HS-27A (cell line): ENCODE data around the gene KRT13.

ENCODE experiments used
- DNase-seq: peaks from one replicate; pipeline ENCODE4 v3.0.0-alpha.2; 2012; ENCODE audit warnings: low read depth, missing footprints

The KRT13 gene

DNA sequence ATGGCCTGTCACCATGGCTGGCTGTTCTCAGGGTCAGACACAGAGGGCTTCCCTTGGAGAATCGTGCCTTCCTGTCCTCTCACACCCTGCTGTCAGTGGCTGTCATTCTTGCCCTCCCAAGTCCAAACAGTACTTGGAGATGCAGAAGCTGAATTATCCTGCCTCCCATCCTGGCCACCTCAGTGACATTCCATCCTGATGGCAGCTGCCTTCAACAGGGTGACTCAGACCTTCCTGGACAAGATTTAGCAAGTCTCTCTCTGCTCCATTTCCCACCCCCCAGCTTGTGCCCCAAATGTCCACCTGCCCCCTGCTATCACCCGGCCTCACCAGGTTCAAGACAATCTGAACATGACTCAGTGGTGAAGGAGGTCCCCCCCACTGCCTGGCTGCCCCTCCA is 10.9 kb downstream of the KRT13 start:
- no peak for DNase-seq

GRCh38 chr17:41492771-41493170 is 12.6 kb downstream of the KRT13 start:
- DNase-seq, result no peak

GRCh38 chr17:41492351-41492750 is 13.1 kb downstream of the KRT13 start:
- DNase-seq, result no peak

DNA sequence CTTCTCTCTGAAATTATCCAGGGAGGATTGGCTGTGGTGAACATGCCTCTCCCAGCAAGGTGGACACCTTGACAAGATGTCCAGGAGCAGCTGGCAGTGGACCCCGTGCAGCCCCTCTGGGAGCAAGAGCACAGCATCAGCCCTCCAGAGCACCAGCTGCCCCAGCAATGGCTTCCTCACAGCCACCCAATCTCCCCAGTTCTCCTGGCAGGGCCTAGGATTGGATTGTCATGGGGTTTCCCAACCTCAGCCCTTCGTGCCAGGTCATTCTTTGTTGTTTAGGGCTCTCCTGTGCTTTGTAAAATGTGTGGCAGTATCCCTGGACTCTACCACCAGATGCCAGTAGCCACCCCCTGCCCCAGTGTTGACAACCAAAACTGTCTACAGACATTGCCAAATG is 13.9 kb downstream of the KRT13 start:
- DNase-seq, result no peak

DNA sequence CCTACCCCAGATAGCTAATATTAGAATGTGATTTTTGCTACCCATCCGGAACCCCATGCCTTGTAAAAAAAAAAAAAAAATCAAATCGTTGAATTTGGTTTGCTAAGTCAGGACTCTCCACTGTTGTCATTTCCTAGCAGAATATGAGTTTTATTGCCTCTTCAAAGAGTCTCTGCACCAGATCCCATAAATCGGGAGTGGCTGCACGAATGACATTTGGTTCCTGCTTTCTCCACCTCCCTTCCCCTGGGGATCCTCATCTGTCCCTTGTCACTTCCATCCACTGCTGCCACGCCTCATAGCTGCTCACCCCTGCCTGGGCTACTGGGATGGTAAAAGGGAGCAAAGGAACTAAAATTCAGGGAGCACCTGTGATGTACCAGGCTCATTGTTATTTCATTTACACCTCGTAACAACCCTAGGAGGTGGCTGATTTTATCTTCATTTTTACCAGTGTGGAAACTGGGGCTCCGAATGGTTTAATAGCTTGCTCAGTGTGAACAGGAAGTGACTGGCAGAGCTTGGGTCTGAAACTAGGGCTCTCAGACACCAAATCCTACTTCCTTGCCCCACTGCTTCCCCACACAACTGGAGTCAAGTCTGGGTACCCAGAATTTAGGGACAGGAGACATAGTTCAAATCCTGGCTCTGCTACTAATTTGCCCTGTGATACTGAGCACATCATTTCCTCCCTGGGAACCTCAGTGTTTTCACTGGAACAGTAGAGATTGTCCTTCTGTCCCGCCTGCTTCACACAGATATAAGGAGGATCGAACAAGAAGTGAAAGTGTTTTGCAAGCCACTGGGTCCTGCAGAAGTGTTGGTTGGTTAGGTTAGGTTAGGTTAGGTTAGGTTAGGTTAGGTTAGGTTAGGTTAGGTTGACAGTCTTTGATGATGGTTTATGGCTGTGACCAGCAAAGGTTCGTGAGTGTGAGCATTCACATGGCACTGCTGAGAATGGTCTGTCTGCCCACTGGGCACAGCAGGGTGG is 15.1 kb downstream of the KRT13 start:
- no peak for DNase-seq

- no peak for DNase-seq
Measured at GRCh38 chr17:41489531-41489930, 15.9 kb downstream of the KRT13 start, which contains the start of gene KRT36. TSS of gene KRT36 (minus strand) at chr17:41489910. CDS start at chr17:41489864, 46 bp downstream.

DNA sequence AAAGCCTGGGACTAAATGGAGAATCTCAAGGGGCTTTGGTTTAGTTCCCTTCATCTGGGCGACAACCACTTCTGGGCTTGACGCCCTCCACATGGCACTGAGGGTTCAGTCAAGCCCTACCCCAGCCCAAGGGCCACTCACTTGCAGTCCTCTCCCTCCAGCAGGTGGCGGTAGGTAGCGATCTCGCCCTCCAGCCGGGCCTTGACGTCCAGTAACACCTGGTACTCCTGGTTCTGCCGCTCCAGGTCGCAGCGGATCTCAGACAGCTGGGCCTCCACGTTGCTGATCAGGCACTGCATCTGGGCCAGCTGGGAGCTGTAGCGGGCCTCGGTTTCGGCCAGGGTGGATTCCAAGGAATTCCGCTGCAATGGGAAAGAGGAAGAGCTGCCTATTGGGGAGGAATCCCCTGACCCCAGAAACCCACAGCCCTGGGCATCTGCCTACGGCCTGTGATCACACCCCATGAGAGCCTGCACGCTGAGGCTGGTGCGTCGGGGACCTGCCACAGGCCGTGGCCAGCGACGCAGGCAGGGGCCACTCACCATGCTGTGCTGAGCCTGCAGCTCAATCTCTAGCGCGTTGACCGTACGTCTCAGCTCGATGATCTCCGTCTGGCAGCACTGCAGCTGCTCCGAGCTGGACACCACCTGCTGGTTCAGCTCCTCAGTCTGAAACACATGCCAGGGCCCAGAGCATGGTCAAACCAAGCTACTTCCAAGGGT is 18.4 kb downstream of the KRT13 start:
- no peak for DNase-seq

- DNase-seq, result no peak
Measured at GRCh38 chr17:41486316-41486715, 19.1 kb downstream of the KRT13 start.

GRCh38 chr17:41484920-41485904 is 20.2 kb downstream of the KRT13 start:
- no peak for DNase-seq

GRCh38 chr17:41483991-41484826 is 21.2 kb downstream of the KRT13 start:
- DNase-seq, result no peak

DNA sequence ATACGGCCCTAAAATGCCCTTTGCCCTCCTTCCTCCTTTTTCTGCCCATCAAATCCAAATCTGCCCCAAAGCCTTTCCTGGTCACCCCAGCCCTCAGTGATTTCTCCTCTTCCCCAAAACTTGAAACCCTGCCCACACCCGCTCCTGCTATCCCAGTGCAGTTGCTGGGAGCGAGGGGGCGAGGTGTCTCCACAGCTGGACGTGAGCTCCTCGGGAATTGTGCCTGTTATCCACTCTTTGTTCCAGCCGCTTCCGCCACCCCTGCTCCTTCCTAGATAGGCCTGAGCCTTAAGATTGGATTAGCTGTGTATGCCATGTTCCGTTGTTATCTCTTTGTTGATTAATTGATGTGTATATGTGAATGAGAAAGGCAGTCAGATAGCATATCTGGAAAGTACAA is 21.9 kb downstream of the KRT13 start:
- DNase-seq, result no peak

- no peak for DNase-seq
Measured at GRCh38 chr17:41481036-41481435, 24.4 kb downstream of the KRT13 start, which contains the start of gene KRT35. TSS of gene KRT35 (minus strand) at chr17:41481151. CDS start at chr17:41481097, 54 bp downstream.

DNA sequence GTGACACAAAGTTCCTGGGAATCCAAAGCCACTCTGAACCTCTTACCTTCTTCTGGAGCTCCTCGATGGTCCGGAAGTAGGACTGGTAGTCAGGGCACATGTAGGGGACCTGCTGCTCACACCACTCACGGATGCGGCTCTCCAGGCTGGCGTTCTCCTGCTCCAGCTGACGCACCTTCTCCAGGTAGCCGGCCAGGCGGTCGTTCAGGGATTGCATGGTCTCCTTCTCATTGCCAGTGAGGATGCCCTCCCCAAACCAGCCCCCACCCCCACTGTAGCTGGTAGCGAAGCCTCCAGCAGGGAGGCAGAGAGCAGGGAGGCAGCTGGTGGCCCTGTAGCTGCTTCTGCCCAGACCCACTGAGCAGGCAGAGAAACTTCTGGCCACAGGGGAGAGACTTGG is 24.8 kb downstream of the KRT13 start:
- no peak for DNase-seq

DNA sequence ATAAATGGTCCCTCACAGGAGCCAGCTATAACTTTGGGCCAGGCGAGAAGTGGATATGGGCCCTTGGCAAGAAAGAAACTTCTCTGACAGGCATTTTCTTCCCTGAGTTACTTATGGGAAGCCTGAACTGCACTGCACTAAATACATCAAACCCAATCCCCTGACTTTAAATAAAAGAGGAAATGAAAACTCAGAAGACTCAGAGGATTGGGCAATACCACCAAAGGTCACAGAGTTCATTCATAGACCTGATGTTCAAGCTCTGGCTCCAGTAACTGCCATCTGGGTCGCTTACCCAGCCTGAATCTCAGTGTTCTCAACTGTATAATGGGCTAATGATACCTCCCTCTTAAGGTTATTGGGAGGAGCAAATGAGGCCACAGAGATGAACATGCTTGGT is 25.3 kb downstream of the KRT13 start:
- no peak for DNase-seq

GRCh38 chr17:41478237-41478636 is 27.2 kb downstream of the KRT13 start:
- DNase-seq, result no peak

DNA sequence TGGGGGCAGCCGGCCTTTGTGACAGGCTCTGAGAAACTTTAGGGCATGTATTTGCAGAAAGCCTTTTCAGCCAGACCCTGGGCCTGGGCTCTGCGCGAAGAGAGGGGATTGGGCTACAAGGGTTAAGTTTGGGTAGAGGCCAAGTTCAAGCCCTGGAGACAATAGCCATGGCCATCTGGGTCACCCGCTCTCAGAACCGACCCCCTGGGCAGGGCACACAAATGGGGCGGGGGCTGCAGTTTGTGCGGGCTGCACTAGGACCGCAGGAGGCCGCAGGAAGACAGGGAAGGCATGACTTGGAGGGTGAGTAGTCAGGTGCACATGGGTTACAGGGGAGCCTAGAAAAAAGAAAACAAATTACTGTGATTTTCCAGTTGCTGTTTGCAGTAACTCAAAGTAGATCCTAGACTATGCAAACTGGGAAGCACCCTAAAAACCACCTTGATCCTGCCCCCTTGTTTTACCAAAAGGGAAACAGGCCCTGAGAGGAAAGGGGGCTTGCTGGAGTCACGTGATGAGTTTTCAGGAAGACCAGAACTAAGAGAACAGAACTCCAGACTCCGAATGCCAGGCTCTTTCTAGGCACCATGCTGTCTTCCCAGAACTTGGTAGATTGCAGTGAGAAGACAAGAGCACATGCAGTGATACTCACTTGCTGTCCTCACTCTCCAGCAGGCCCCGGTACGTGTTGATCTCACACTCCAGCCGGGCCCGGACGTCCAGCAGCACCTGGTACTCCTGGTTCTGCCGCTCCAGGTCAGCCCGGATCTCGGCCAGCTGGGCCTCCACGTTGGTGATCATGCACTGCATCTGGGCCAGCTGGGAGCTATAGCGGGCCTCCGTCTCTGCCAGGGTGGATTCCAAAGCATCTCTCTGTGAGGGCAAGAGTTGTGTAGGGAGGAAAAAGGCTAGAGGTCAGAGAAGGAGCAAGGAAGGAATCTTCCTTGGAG is 28.3 kb downstream of the KRT13 start:
- no peak for DNase-seq

- DNase-seq, result no peak
Measured at GRCh38 chr17:41475421-41475820, 30.0 kb downstream of the KRT13 start.

GRCh38 chr17:41474863-41475262 is 30.5 kb downstream of the KRT13 start:
- DNase-seq, result no peak

GRCh38 chr17:41468346-41468745 is 37.1 kb downstream of the KRT13 start:
- DNase-seq, result no peak

GRCh38 chr17:41467561-41467960 is 37.9 kb downstream of the KRT13 start:
- no peak for DNase-seq
